B cell (primary cell): ENCODE data around the gene SPOCK3.

ENCODE experiments used
- EZH2 ChIP-seq: IDR thresholded peaks from 2 replicates; pipeline ENCODE4 v1.6.1; 2012; ENCODE audit warnings: borderline replicate concordance, low read depth, mild to moderate bottlenecking, moderate library complexity, low read length; ENCODE audit not compliant: insufficient read depth, poor library complexity, severe bottlenecking
- TF ChIP-seq, protein P1 (sequence below): fragments of 200-600 bp; IDR thresholded peaks from one replicate; pipeline ENCODE4 v1.8.0; 2022; ENCODE audit warnings: antibody characterized with exemption, mild to moderate bottlenecking

DNA sequence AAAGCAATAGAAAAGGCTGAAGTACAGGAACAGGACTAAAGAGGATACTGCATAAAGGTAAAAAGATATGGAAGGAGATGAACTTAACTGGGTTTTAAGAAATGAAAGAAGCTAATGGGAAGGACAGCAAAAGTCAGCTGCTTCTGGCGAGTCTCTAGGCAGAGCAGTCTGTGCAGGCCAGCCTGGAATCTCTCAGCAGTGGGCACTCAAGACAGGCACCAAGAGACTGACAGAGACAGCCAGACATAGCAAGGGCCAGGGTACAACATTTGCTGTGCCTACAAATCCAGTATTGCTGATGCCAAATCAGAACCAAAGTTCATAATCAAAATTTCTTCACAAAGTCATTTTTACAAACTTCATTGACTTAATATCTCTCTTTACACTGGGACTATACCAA lies 62.4 kb downstream of the SPOCK3 start:
- TF ChIP-seq, protein P1, sequence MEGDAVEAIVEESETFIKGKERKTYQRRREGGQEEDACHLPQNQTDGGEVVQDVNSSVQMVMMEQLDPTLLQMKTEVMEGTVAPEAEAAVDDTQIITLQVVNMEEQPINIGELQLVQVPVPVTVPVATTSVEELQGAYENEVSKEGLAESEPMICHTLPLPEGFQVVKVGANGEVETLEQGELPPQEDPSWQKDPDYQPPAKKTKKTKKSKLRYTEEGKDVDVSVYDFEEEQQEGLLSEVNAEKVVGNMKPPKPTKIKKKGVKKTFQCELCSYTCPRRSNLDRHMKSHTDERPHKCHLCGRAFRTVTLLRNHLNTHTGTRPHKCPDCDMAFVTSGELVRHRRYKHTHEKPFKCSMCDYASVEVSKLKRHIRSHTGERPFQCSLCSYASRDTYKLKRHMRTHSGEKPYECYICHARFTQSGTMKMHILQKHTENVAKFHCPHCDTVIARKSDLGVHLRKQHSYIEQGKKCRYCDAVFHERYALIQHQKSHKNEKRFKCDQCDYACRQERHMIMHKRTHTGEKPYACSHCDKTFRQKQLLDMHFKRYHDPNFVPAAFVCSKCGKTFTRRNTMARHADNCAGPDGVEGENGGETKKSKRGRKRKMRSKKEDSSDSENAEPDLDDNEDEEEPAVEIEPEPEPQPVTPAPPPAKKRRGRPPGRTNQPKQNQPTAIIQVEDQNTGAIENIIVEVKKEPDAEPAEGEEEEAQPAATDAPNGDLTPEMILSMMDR = no peak
- no peak for TF ChIP-seq EZH2
